Brain pericyte (primary cell): Measurements from ENCODE around the gene LYRM2.
"Not testable (repeated sequence)": the region's sequence is repeated elsewhere in the genome, so short reads cannot be mapped to it uniquely, and the experiment has no call there.

Source experiments
- DNase-seq: peaks from one replicate; pipeline ENCODE4 v3.0.0-alpha.2; 2012; ENCODE audit warnings: low read depth, low spot score

Gene LYRM2

GRCh38 chr6:89649682-89650081 lies 11.1 kb upstream of the LYRM2 start:
- no peak for DNase-seq

GRCh38 chr6:89644864-89645263 lies 6.3 kb upstream of the LYRM2 start:
- DNase-seq: no peak

- DNase-seq: no peak
Measured at GRCh38 chr6:89643406-89643805, 4.9 kb upstream of the LYRM2 start.

- DNase-seq: no peak
Measured at GRCh38 chr6:89642956-89643355, 4.4 kb upstream of the LYRM2 start.

- not testable (repeated sequence) for DNase-seq
Measured at GRCh38 chr6:89641581-89641980, 3.0 kb upstream of the LYRM2 start.

- DNase-seq: no peak
Measured at GRCh38 chr6:89640804-89641203, 2.3 kb upstream of the LYRM2 start.

GRCh38 chr6:89637960-89638319 lies 607 bp downstream of the LYRM2 start:
- no peak for DNase-seq

- not testable (repeated sequence) for DNase-seq
Measured at GRCh38 chr6:89636412-89636811, 2.1 kb downstream of the LYRM2 start.

GRCh38 chr6:89630488-89630887 lies 8.1 kb downstream of the LYRM2 start:
- DNase-seq: no peak

GRCh38 chr6:89623749-89624148 lies 14.8 kb downstream of the LYRM2 start:
- no peak for DNase-seq

GRCh38 chr6:89619567-89619966 lies 19.0 kb downstream of the LYRM2 start:
- DNase-seq: no peak

GRCh38 chr6:89618026-89618425 lies 20.5 kb downstream of the LYRM2 start:
- no peak for DNase-seq

- no peak for DNase-seq
Measured at GRCh38 chr6:89616531-89616930, 22.0 kb downstream of the LYRM2 start.

- no peak for DNase-seq
Measured at GRCh38 chr6:89615882-89616281, 22.7 kb downstream of the LYRM2 start.

GRCh38 chr6:89613790-89614189 lies 24.8 kb downstream of the LYRM2 start:
- DNase-seq: no peak

GRCh38 chr6:89612121-89612520 lies 26.4 kb downstream of the LYRM2 start:
- no peak for DNase-seq

GRCh38 chr6:89611666-89612065 lies 26.9 kb downstream of the LYRM2 start:
- DNase-seq: no peak

- no peak for DNase-seq
Measured at GRCh38 chr6:89610149-89610642, 28.4 kb downstream of the LYRM2 start.

GRCh38 chr6:89605861-89606260 lies 32.7 kb downstream of the LYRM2 start:
- no peak for DNase-seq

GRCh38 chr6:89604653-89605052 lies 33.9 kb downstream of the LYRM2 start:
- DNase-seq: no peak

- no peak for DNase-seq
Measured at GRCh38 chr6:89602166-89602565, 36.4 kb downstream of the LYRM2 start.

GRCh38 chr6:89599727-89600126 lies 38.8 kb downstream of the LYRM2 start:
- no peak for DNase-seq

- DNase-seq: no peak
Measured at GRCh38 chr6:89597988-89598387, 40.6 kb downstream of the LYRM2 start.

- no peak for DNase-seq
Measured at GRCh38 chr6:89597372-89597771, 41.2 kb downstream of the LYRM2 start.

- no peak for DNase-seq
Measured at GRCh38 chr6:89596484-89596883, 42.1 kb downstream of the LYRM2 start.
